GM21367 (cell line): ENCODE measurements around the gene PPP1R3D.
"Not testable (repeated sequence)": the region's sequence is repeated elsewhere in the genome, so short reads cannot be mapped to it uniquely, and the experiment has no call there.

Source experiments
- ATAC-seq: cut with Tn5 transposase; IDR thresholded peaks from one replicate; pipeline ENCODE4 v1.9.1; 2021; ENCODE audit not compliant: unreplicated experiment

Gene PPP1R3D, protein sequence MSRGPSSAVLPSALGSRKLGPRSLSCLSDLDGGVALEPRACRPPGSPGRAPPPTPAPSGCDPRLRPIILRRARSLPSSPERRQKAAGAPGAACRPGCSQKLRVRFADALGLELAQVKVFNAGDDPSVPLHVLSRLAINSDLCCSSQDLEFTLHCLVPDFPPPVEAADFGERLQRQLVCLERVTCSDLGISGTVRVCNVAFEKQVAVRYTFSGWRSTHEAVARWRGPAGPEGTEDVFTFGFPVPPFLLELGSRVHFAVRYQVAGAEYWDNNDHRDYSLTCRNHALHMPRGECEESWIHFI

DNA sequence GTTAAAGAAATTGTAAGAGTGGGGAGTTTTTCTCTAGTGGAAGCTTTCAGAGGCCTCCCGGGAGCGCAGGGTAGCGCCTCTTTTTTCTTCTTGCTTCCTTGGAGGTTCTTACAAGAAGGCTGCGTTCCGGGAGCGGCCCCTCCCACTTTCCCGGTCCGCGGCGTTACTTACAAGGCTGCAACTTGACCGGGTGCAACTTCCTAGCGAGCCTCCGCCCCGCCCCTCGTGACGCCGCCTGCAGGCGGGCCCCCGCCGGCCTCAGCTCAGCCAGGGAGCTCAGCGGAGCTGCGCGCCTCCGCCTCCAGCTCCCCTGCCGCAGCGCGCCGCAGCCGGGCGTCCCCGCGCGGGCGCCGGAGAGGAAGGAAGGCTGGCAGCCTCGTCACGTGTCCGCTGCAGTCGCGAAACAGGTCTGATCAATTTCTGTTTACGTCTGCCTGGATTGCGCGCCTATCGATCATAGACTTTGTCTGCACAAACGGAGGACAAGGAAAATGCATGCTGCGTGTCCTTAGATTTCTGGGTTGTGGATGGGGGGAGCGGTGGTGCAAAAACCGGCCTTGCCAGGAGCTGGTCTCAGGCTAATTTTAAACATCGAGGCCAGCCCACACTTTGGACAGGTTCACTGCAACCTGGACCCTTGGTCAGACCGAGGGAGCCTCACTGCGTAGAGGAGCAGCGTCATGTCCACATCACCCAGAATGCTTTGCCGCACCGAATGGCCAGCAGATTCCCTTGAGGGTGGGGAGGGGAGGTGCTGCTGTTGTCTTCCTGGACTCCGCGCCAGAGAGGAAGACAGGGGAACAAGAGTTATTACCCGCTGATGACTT lies at the start of gene PPP1R3D, which contains the start of gene FAM217B:
PPP1R3D (minus strand) TSS at position 177 of the 827 bp plus-strand sequence. CDS start 374 bp downstream, outside the sequence.
FAM217B (plus strand) TSS at position 261 of the 827 bp plus-strand sequence. CDS start 3,555 bp downstream, outside the sequence.
- peak; percentile 82 for ATAC-seq

DNA sequence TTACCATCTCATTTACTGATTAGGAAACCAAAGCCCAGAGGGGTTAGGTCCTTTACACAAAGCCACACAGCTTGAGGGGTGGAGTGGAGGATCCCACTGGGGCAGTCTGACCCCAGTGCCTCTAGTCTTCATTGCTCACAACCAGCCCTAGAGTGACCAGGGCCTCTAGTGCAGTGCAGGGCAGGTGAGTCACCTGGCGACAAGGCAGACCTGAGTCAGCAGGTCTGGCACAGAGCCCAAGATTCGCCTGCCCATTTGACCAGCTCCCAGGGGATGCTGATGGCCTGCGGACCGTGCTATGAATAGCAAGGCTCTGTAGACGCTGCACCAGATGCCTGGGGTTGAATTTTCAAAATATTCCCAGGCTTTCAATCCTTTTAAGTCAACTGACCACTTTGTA lies 48.0 kb upstream of the PPP1R3D start:
- ATAC-seq = no peak

DNA sequence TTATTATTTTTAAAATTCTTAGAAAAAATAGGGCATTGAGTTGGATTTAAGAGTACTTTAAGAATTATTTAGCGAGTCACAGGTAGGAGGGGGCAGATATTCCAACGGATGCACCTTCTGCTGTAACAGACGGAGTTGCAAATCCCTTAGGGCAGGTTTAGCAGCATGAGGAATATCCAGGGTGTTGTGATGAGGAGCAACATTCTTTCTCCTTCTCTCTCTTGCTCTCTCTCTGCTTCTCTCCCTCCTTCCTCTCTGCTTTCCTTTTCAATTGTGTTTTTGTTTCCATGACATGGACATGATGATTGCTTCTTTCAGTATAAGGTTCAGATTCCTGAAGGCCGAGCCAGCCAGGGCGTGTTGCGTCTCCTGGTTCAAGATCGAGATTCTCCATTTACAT lies 47.0 kb upstream of the PPP1R3D start:
- ATAC-seq = no peak

DNA sequence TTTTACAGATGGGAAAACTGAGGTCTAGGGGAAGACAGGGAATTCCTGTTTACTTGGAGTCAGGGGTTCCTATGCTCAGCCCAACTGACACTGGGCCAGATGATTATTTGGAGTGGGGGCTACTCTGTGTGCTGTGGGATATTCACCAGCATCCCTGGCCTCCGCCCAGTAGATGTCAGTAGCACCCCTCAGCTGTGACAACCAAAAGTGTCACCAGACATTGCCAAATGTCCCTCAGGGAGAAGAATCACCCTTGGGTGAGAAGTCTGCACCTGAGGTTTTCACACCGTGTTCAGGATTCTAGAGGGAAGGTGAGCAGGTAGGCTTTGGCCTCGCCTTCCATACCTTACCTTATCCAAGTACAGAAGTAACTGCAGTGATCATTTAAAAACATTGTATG lies 45.8 kb upstream of the PPP1R3D start:
- ATAC-seq = no peak

DNA sequence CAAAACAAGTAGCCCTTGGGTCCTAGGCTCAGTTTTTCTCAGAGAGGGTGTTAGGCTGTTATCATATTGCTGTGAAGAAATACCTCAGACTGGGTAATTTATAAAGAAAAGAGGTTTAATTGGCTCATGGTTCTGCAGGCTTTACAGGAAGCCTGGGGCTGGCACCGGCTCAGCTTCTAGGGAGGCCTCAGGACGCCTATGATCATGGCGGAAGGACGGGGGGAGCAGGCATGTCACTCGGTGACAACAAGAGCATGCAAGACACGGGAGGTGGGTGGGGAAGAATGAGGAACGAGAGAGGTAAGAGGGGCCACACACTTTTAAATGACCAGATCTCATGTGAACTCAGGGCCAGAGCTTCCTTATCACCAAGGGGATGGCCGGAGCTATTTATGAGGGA lies 45.1 kb upstream of the PPP1R3D start:
- no peak for ATAC-seq

DNA sequence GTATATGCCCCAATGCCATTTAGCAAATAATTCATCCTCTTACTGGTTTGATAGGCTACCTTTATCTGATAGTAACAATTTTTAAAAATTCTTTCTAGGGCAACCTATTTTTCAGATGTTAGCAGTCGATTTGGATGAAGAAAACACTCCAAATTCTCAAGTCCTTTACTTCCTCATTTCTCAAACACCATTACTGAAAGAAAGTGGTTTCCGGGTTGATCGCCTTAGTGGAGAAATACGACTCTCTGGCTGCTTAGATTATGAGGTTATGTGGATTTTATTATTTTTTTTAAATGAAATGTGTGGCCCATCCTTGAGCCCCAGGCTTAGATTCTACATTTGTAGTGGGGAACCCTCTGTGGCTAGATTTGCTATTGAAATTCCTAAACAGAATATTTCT lies 44.4 kb upstream of the PPP1R3D start:
- ATAC-seq = no peak

DNA sequence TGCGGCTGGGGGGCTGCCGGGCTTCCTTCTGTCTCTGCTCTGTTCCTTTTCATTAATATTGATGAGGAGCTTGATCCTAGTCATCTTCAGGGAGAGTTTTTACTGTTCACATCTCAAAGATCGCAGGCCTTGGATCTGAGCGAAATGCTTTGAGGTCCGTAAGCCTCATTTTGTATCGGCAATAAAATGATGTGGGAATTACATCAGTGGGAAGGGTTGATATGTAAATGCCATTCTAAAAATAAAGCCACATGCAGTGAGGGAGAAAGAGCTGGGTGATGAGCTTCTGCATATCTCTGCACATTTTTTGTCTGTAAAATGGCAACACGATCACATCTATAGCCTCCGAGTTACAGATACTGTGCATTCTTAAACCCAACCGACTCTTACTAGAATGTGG lies 43.0 kb upstream of the PPP1R3D start:
- ATAC-seq = no peak

DNA sequence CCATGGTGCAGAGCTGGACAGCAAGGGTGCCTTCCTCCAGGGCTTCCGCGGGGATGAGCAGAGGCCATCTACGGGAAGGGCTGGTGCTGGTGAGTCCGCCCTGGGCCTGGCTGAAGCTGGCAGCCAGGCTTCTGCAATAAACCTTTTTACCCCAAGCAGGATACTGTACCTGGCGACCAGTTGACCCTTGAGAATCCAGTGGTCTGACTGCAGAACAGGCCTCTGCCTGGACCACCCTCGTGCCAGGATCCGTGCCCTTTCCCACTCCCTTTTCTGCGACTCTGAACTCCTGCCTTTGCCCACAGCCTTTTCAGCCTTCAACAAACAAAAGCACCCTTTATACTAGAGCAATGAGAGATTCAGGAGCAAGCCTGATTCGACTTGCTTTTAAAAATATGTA lies 37.0 kb upstream of the PPP1R3D start:
- no peak for ATAC-seq

DNA sequence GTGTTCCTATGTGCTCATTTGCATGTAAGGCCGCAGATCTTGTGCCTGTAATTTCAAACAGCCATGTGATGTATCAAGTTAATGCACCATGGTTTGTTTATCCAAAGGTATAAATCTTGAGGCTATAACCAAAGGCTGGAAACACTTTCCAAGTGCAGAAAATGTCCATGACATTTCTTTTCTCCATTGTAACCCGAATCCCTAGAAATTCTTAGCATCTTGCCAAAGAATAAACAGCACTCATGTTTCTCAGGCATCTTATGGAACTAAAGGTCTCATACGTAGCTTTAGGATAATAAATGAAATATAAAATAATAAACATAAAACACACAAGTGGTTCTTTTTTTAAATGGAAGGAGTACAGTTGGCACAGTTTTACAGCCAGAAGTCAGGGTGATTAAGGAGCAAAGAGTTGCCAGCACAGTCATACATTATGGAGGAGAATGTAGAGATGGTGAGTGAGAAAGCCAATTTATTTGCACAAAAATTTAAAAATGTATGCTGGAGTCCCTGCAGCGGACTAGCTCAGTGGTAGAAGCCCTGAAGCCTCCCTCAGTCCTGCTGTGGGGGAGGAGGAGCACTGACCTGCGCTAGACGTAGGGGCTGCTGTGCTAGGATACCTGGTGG lies 36.2 kb upstream of the PPP1R3D start:
- ATAC-seq = no peak

DNA sequence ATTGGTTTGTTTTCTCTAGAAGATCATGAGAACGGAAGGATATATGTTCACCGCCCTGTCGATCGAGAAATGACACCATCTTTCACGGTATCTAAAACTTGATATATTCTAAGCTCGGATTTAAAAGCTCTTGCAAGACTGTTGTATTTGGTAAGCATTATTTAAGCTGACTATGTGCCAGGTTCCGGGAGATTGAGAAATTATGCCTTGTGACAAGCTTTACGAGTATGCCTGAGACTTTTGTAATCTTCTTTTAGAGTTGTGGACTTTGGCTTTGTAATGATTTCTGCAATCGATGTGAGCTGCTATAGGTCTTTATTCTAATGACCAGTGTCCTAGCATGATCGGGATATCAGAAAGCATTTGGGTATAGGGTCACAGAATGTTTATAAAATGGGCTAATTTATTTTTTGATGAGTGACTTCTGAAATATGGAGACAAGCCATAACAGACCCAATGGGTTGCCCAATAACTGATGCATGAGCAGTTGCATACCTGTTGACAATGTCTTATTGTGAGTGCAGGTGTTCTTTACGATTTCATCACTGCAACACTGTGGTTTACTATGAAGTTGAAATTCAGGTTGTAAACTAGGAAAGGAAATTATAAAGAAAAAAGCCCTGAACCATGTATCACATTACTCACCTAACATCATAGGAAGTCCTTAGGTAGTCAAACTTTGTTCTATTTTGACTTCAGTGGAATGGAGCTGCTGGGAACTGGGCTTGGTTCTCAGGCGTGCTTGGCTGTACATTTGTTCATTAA lies 32.1 kb upstream of the PPP1R3D start:
- ATAC-seq = no peak

DNA sequence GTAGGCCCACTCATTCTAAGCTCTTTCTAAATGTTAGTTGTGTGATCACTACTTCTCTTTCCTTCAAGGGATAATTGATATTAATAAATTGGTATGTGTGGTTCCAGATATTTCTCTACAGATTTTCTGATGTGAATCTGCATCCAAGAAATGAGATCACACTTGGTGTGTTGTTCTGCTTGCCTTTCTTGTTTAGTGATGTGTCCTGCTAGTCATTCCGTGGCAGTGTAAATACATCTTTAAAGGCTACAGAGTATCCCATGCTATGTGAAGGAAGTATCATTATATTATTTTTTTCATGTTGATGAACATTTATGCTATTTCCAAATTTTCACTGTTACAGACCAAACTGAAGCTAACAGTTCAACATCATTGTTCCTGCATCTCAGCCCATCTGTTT lies 31.3 kb upstream of the PPP1R3D start:
- no peak for ATAC-seq

DNA sequence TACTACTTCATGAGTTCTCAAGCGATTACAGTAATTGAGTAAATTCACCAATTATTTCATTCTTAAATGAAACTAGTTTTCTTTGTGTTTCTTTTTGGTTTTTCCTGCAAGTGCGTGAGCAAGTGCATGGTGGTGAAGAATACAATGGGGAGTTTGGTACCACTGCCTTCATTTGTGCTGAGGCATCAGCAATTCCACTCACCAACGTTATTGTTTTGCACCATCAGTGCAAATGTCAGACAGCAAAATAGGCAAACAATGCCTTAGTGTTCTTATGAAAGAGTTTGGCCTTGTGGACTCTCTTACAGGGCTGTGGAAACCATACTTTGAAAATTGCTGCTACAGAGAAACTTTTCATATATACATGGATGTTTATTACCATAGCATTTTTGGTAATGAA lies 26.3 kb upstream of the PPP1R3D start:
- no peak for ATAC-seq

DNA sequence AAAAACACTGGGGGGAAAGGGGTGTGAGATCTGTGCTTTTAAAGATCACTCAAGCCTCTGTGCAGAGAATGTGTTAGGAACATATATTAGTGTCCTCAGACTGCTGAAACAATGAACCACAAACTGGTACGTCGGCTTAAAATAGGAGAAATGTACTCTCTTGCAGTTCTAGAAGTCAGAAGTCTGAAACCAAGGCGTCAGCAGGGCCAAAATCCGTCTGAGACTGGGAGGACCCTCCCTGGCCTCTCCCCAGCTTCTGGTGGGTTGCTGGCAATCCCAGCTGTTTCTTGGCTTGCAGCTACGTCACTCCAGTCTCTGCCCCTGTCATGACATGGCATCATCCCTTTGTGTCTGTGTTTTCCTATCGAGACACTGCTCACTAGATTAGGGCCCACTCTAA lies 22.1 kb upstream of the PPP1R3D start:
- ATAC-seq = no peak

DNA sequence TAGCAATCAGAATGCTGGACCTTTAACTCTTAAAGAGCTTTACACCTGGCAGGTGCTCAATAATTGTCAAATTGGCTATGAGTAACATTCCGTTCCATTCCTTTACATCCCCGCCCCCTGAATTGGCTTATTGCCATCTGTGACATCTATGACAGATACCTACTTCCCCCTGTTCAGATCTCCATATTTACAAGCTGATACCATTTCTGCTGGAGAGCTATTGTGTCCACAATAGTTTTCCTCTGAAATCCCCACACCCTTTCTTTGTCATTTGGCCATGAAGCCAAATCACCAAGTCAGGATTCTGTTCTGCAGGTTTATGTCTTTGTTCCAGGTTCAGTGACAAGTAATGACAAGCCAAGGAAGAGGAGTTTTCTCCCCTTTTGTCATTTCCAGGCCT lies 21.3 kb upstream of the PPP1R3D start:
- ATAC-seq = no peak

DNA sequence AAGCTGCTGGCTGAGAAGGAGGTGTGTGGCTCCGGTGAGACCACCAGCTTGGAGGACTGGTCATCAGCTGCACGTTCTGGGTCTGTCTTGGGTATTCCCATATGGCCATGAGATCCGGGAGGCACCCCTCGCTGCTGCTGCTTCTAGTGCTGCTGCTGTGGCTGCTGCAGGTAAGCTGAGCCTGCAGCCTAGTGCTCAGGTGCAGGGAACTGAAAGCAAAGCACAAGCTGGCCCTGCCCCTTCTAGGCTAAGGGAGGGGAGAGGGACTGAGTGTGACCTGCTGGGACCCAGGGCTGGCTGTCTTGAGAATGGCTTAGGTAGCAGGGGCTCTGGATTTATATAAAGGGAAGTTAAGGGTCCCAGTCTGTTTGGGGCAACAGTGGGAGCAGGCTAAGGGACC lies 18.5 kb upstream of the PPP1R3D start:
- no peak for ATAC-seq

DNA sequence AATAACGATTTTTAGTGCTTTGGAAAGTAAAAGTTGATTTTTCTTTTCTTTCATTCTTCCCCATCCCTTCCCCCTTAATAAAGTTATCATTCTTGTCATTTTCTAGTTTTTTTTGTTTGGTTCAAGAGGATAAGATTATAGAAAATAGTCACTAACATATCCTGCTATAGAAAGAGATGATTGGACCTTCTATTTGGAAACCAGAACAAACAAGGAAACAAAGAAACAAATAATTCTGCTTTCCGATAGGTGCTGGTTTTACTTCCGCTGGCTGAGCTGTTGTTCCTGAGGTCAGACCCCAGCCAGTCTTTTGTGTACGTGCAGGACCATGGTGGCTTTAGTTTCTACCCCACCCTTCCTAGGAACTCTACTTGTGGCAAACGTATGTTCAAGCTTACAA lies 18.0 kb upstream of the PPP1R3D start, which contains the start of gene CDH26:
CDH26 (plus strand) TSS at position 301 of the 400 bp plus-strand sequence. CDS start 304 bp downstream, outside the sequence.
- no peak for ATAC-seq

DNA sequence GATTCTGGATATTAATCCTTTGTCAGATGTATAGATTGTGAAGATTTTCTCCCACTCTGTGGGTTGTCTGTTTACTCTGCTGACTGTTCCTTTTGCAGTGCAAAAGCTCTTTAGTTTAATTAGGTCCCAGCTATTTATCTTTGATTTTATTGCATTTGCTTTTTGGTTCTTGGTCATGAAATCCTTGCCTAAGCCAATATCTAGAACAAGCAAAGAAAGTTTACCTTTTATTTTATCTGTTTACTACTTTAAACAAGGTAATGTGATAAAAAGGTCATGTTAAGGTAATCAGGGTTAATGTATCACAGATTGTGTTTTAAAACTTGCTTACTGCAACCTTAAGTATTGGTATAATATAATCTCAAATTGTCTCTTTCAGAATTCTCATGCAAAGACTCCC lies 17.5 kb upstream of the PPP1R3D start:
- ATAC-seq = not testable (repeated sequence)

DNA sequence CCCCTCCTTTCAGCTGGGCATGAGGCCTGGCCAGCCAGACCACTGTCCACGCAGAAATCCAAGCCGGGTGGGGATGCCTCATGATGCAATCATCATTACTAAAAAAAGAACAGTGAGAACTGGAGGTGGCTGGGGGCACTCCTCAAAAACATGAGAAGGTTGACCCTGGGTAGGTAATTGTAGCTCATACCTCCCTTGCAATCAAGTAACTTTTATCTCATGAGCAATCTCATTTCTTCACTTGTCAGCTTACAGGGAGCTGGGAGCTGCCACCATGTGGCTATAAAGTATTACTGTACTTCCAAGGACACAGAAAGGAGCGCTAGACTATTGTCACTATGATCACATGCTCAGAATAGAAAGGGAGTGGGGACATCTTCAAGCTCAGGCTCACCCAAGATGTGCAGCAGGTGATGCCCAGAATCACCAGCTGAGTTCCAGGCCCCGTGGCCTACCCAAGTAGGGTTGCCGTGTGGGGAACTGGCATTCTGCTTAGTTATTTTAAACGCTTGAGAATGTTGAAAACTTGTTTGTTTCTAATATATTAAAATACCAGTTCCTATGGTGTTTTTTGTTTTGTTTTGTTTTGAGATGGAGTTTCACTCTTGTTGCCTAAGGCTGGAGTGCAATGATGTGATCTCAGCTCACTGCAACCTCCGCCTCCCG lies 15.2 kb upstream of the PPP1R3D start:
- ATAC-seq = no peak

DNA sequence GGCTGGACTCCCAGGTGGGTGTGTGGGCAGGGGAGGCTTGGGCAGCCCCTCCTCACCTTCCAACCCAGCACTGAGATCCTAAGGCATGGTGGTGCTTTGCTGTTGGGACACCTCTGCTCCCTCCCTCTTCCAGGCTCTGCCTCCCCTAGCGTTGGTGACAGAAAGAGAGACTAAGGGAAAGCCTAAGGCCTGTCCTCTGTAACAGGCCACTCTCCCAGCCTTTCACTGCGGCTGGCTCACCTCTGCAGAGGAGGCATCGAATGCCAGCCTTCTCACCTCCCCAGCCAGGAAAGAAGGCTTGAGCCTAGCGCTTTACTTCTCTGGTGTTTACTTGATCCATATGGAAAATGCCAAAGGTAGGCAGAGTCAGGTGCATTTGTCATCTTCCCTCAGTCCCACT lies 14.6 kb upstream of the PPP1R3D start:
- no peak for ATAC-seq

DNA sequence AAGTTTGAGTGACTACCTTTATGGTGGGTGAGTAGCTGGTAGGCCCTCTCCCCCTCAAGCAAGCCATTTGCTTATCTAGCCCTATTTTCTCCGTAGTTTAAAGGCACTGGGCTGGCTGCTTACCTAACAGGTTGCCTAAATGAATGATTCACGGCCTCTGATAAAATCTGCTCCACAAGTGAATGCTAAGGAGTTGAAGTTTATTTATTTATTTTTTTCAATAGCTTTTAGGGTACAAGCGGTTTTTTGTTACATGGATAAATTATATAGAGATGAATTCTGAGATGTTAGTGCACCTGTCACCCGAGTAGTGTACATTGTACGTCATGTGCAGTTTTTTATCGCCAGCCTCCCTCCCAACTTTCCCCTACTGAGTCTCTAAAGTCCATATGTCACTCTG lies 9.8 kb upstream of the PPP1R3D start:
- no peak for ATAC-seq
